Mucosa of stomach (tissue), 1 donor: ENCODE results near the gene PREX1.

ENCODE experiments used
- H3K27me3 ChIP-seq: one replicate; pipeline ENCODE4 v1.7.0; 2013; ENCODE audit warnings: mild to moderate bottlenecking, low read length; ENCODE audit not compliant: control insufficient read depth, insufficient read depth
- H3K36me3 ChIP-seq: one replicate; pipeline ENCODE4 v1.7.0; 2013; ENCODE audit warnings: low read length; ENCODE audit not compliant: control insufficient read depth, insufficient read depth
- H3K4me1 ChIP-seq: one replicate; pipeline ENCODE4 v1.7.0; 2013; ENCODE audit warnings: mild to moderate bottlenecking, low read length; ENCODE audit not compliant: control insufficient read depth, insufficient read depth
- H3K4me3 ChIP-seq: one replicate; pipeline ENCODE4 v1.7.0; 2013; ENCODE audit warnings: low read length
- H3K9ac ChIP-seq: one replicate; pipeline ENCODE4 v1.7.0; 2013; ENCODE audit warnings: mild to moderate bottlenecking, low read length, moderate library complexity
- H3K9me3 ChIP-seq: one replicate; pipeline ENCODE4 v1.7.0; 2013; ENCODE audit warnings: mild to moderate bottlenecking, low read length, moderate library complexity; ENCODE audit not compliant: control insufficient read depth
- donor health status: Pancreatic carcinoma.

The PREX1 gene

DNA sequence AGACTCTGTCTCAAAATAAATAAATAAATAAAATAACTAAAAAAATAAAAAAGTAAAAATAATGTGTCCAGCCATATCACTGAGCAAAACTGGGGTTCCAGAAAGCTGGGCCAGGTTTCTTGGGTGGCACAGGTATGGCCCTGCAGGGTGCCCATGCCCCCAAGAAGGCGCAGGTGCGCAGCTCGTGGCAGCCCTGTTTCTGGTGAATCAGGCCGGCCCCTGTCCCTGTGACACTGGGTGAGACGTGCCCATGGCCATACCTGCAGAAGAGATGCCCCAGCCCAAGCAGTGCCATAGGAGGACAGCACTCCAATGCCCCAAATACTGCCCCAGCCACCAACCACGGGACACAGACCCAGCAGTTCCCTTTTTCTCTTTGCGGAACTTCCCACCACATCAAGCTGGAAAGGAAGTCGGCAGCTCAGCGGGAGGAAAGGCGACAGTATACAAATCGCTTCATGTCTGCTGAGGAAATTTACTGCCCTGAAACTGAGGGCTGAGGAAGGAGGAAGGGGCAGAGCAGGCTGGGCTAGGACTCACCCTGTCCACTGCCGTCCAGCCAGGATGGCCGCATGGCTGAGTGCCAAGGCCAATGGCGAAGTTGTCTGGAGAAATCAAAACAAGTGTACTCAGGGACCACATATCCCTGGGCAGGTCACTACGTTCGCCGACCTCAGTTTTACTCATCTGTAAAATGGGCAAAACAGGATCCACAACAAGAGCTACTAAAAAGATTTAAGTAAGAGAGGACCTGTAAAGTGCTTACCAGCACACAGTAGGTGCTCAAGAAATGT lies 55.4 kb downstream of the PREX1 start:
- Histone ChIP-seq H3K4me1 (no peaks in the 10 kb centered on the region), H3K36me3 (no peaks in the 10 kb centered on the region), H3K4me3 (no peak overlapping the region), H3K9ac (no peak overlapping the region), H3K9me3 (no peaks in the 10 kb centered on the region), H3K27me3 (no peaks in the 10 kb centered on the region)

DNA sequence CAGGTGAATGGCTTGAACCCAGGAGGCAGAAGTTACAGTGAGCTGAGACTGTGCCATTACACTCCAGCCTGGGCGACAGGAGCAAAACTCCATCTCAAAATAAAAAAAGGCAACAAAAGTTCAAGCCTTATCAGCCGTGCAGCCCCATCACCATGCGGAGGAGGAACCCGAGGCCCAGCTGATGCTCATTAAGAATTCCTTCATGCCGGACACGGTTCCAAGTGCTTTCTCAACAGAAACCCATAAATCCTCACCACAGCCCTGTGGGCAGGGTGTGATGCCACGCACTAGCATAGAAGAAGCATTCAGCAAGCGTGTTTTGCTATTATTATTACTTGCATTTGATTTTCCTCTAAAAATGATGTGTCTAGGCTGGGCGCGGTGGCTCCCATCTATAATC lies 56.3 kb downstream of the PREX1 start:
- Histone ChIP-seq H3K27me3 (no peaks in the 10 kb centered on the region), H3K4me1 (no peaks in the 10 kb centered on the region), H3K9ac (no peak overlapping the region), H3K36me3 (no peaks in the 10 kb centered on the region), H3K4me3 (no peak overlapping the region), H3K9me3 (no peaks in the 10 kb centered on the region)

DNA sequence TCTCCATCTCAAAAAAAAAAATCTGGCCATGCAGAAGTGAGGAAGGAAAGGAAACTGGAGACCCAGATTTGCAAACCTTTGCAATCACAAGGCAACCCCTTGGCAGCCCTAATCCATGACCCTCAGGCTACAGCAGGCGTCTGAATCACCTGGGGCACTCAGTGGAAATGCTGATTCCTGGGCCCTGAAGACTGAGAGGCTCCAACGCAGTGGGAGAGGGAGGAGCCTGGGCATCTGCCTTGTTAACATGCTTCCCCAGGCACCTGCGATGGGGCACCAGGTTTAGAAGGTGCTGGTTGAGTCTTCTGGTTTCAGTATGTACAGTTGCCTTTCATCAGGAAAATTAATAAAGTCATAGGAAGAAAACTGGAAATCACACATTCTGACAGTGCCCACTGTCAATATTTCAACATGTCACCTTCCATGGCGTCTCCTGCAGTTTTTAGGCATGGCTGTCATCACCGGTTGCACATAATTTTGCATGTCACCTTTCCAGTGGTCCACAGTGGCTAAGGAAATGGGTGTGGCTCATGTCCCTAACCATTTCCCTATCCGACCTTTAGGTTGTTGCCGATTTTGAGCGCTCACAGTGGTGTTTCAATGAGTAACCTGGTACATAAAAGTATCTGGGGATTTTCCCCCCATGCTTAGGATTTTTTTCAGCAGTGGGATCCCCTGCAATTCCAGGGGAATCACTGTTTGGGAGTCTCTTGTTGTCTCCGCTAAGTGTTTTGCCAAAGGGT lies 56.9 kb downstream of the PREX1 start:
- Histone ChIP-seq H3K4me3 (no peak overlapping the region), H3K27me3 (no peaks in the 10 kb centered on the region), H3K36me3 (no peaks in the 10 kb centered on the region), H3K9me3 (no peaks in the 10 kb centered on the region), H3K9ac (no peak overlapping the region), H3K4me1 (no peaks in the 10 kb centered on the region)

DNA sequence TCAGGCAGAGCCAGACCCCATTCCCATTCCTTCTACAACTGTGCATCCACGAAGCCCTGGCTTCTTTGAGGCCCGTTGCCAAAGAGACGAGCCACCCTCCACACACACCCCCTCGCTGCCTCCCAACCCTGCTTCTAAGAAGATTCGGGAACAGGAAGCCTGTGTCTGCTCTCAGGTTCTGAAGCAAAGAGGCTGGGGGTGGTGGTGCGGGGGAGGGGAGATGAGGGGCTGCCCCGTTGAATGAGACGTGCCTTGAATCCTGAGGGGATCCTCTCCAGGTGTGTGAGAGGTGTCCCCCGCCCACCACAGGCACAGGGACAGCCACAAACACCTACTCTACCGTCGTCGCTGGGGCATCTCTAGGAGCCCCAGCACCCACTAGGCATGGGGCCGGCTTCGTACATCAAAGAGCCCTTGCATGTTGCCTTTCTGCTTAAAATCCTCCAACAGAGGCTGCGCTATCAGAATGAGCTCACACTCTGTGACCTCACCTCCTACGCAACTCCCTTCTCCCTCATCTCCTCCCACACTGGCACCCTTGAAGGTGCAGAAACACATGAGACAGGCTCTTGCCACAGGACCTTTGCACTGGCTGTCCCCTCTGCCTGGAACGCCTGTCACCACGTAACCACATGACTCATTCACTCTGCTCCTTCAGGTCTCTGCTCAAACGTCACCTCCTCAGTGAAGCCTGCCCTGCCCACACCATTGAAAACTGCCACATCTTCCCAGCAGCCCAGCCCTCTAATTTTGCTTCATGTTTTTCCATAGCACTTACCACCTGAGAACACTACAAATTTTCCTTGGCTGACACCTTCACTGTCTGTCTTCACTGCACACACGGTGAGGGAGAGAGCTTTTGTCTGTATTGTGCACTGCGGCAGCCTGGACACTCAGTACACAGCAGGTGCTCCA lies 58.5 kb downstream of the PREX1 start:
- Histone ChIP-seq H3K9ac (no peak overlapping the region), H3K27me3 (no peaks in the 10 kb centered on the region), H3K9me3 (no peaks in the 10 kb centered on the region), H3K4me3 (no peak overlapping the region), H3K36me3 (no peaks in the 10 kb centered on the region), H3K4me1 (no peaks in the 10 kb centered on the region)

DNA sequence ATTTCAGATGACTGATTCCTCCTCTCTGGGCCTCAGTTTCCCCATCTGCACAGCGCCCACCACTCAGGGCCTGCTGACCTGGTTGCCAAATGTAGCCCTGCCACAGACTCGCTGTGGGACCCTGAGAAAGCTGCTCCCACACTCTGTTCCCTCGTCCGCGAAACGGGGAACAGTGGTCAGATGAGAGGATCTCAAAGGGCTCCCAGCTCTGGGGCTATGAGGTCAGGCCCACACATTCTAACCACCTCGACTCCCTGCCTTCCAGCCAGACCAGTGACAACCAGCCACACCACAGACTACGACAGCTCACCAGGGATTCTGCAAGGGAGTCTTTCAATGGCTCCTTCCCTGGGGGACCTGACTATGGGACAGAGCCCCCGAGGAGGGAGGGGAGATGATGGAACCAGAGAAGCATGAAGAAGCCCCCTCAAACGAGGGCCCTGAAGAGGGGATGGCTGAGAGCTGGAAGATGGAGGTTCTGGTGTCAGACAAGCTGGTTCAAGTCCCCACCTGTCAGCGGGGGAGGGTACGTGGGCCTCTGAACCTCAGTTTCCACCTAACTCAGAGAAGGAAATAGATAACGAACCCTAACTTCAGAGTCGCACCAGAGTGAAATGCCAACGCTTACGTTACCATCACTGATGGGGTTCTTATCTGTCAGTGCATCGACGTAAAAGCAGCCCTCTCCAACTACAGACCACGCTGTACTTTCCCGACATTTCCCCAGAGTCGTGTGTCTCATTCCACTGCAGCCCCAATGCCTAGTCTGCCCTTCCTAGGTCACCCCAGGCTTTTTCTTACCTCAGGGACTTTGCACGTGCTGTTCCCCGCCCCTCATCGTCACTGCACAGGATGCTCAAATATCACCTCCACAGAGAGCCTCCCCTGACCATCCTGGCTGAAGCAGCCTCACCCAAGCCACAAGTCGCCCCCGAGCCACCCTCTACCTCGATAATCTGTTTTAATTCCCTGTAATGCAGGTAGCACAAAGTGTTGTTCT lies 60.5 kb downstream of the PREX1 start:
- no peak overlapping the region for H3K4me3 ChIP-seq
- no peaks in the 10 kb centered on the region for H3K4me1 ChIP-seq
- H3K9me3 ChIP-seq, result no peaks in the 10 kb centered on the region
- H3K9ac ChIP-seq, result no peak overlapping the region
- no peaks in the 10 kb centered on the region for H3K27me3 ChIP-seq
- no peaks in the 10 kb centered on the region for H3K36me3 ChIP-seq

DNA sequence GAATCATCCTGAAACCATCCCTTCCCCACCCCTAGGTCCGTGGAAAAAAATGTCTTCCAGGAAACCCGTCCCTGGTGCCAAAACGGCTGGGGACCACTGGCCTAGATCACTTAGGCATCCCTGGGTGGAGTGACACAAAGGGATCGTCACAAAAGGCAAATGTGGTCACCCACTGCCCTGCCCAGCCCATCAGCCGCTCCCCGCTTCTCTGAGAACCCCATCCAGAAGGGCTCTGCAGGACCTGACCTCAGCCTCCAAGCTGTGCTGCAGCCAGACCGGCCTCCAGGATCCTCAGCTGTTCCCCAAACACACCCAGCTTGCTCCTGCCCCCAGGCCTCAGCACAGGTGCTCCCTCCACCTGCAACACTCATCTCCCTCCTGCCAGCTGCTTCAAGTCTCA lies 61.6 kb downstream of the PREX1 start:
- H3K9me3 ChIP-seq, result no peaks in the 10 kb centered on the region
- no peaks in the 10 kb centered on the region for H3K4me1 ChIP-seq
- H3K4me3 ChIP-seq, result no peak overlapping the region
- H3K36me3 ChIP-seq, result no peaks in the 10 kb centered on the region
- no peak overlapping the region for H3K9ac ChIP-seq
- no peaks in the 10 kb centered on the region for H3K27me3 ChIP-seq

DNA sequence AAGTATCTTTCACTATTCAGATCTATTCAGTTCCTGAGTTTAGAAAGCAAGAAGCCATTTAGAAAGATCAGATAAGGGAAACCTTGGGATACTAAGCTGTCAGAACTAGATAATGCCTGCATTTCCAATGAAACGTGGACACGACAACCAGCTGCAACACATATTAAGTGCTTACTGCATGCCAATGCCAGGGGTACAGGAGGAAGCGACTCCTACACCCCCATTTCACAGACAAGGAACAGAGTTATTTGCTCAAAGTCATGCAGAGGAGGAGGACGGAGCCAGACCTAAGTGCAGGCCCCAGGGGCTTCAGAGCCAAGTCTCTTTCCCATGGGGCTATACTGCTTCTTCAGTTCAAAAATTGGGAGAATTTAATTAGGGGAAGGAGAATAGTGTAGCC lies 62.4 kb downstream of the PREX1 start:
- no peaks in the 10 kb centered on the region for H3K4me1 ChIP-seq
- no peaks in the 10 kb centered on the region for H3K36me3 ChIP-seq
- H3K9ac ChIP-seq, result no peak overlapping the region
- no peaks in the 10 kb centered on the region for H3K27me3 ChIP-seq
- H3K4me3 ChIP-seq, result no peak overlapping the region
- H3K9me3 ChIP-seq, result no peaks in the 10 kb centered on the region

DNA sequence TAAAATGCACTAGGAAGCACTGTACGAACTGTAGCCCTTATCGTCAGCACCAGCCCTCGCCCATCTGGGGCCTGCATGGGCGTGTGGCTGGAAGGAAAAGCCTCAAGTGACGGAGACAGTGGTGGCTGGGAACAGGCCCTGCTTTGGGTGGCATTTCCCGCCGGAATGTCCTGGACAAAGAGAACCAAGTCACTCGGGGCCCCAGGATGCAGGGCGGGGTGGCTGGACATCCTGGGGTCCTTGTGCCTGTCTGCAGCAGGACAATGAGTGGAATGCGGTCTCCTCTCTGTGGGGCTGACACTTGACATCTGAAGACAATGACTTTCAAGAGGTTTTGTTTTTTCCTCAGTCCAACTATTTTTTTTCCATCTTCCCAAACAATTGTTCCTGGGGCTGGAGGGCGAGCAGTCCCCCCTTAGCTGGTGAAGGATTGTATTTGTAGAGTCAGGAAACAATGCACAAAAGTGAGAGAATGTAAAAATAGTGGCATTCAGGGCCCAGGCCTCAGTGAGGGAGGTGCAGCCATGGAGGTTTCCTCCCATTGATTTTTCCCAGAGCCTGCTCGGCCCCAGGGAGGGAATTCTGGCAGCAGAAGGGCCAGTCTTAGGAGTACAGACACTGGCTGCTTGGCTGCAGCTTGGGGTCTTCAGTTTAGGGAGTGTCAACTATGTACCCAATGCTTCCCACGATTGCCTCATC lies 64.4 kb downstream of the PREX1 start:
- Histone ChIP-seq H3K9ac (no peak overlapping the region), H3K9me3 (no peaks in the 10 kb centered on the region), H3K4me3 (no peak overlapping the region), H3K36me3 (no peaks in the 10 kb centered on the region), H3K27me3 (no peaks in the 10 kb centered on the region), H3K4me1 (no peaks in the 10 kb centered on the region)

DNA sequence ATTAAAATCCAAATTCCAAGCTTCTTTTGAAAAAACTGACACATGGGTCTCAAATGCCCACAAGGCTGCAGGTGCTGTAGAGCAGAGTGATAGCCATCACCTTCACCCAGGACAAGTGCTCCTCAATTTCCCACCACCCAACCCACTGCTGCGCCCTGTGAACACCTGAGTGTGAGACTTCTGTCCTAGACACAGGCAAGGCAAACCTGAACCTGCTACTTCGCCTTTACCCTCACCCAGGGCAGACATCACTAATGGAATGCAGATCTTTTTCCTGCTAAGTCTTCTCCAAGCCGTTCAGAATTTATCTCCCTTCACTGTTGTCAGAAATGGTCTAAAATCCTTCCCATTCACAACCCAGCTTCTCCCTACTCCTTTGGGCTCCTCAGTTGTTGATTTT lies 65.9 kb downstream of the PREX1 start:
- Histone ChIP-seq H3K9me3 (no peaks in the 10 kb centered on the region), H3K4me3 (no peak overlapping the region), H3K36me3 (no peaks in the 10 kb centered on the region), H3K4me1 (no peaks in the 10 kb centered on the region), H3K9ac (no peak overlapping the region), H3K27me3 (no peaks in the 10 kb centered on the region)

DNA sequence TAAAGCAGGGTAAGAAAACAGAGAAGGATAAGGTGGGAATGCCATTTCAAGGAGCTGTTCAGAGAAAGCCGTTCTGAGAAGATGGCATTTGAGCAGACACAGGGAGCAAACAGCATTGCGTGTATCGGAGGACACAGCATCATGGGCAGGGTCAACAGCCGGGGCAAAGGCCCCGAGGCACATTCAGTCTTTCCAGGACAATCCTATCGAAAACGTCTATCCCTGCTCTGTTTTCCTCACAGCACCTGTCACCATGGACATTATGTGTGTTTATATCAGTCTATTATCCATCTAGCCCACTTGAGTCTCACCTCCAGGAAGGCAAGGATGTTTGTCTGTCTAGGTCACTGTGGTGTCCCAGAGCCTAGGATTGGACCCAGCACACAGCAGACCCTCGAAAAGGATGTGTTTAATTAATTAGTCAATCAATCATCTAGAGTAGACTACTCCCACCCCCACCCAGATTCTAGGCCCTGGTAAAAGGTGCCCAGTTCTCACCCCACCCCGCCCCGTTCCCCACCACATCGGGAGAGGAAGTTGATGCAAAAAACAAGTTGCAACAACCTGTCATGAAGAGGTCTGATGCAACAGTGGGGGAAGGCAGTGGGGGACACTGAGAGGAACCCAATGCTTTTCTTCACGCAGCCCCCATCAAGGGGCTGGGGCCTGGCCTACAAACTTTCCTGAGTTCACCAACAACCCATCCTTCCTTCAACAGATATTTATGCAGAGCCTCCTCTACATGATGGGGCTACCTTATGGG lies 66.6 kb downstream of the PREX1 start:
- Histone ChIP-seq H3K9ac (no peak overlapping the region), H3K4me1 (no peaks in the 10 kb centered on the region), H3K9me3 (no peaks in the 10 kb centered on the region), H3K4me3 (no peak overlapping the region), H3K36me3 (no peaks in the 10 kb centered on the region), H3K27me3 (no peaks in the 10 kb centered on the region)
